SK-N-SH (cell line): ENCODE data around the gene APH1B. TPM values are rescaled to one million over a fixed set of nuclear protein-coding genes. Genes with fewer than 3 reads are reported as not detected.

Source experiments
- CTCF ChIA-PET: fragments of 300-600, 350-600 bp; formaldehyde crosslinking; extraction: SDS; loops from one replicate; lab custom pipeline; 2021; lab: Yijun Ruan, JAX
- POLR2A ChIA-PET: fragments of 350-600 bp; sonication (Branson Sonifier 250); formaldehyde crosslinking; extraction: SDS; loops from one replicate; lab custom pipeline; 2020; ENCODE audit warnings: antibody characterized with exemption, inconsistent platforms; lab: Yijun Ruan, JAX
- DNase-seq: peaks from one replicate; pipeline ENCODE4 v3.0.0; 2012
- H2AFZ ChIP-seq: fragments of 200-600 bp; sonication (generic); 2 replicates; pipeline ENCODE4 v1.8.1; 2016; ENCODE audit warnings: antibody characterized with exemption, mild to moderate bottlenecking, low read depth
- H3F3A ChIP-seq: fragments of 200-600 bp; sonication (generic); replicated peaks from 2 replicates; pipeline ENCODE3; 2016; ENCODE audit warnings: antibody characterized with exemption, mild to moderate bottlenecking; ENCODE audit not compliant: insufficient read depth
- H3K27ac ChIP-seq, 2 experiments: fragments of 200-500 bp in 1 of 2; fragments of 200-600 bp in 1 of 2; sonication (Bioruptor generic) in 1 of 2; sonication (generic), shearing (Covaris generic) in 1 of 2; 2 replicates each; pipeline versions ENCODE4 v1.5.1 to v1.6.1; 2014 to 2016; ENCODE audit warnings: low read depth in 2 of 2, inconsistent platforms in 1 of 2, low read length in 1 of 2, mild to moderate bottlenecking in 1 of 2, mixed read lengths in 1 of 2
- H3K27me3 ChIP-seq: fragments of 200-600 bp; sonication (generic), shearing (Covaris generic); 2 replicates; pipeline ENCODE4 v1.6.1; 2016; ENCODE audit warnings: mixed run types; ENCODE audit not compliant: insufficient read depth
- H3K36me3 ChIP-seq, 2 experiments: fragments of 200-500 bp in 1 of 2; fragments of 200-600 bp in 1 of 2; sonication (Bioruptor generic) in 1 of 2; sonication (generic) in 1 of 2; replicated peaks in 1 of 2; 2 replicates each; pipeline versions ENCODE3 to v1.5.1; 2014 to 2016; ENCODE audit warnings: low read length in 1 of 2, mild to moderate bottlenecking in 1 of 2; ENCODE audit not compliant: insufficient read depth in 2 of 2, control insufficient read depth in 1 of 2
- H3K4me1 ChIP-seq, 2 experiments: fragments of 200-500 bp in 1 of 2; fragments of 200-600 bp in 1 of 2; sonication (Bioruptor generic) in 1 of 2; sonication (generic), shearing (Covaris generic) in 1 of 2; 2 replicates each; pipeline versions ENCODE4 v1.5.1 to v1.6.1; 2014 to 2016; ENCODE audit warnings: low read depth in 1 of 2, low read length in 1 of 2, mixed run types in 1 of 2; ENCODE audit not compliant: insufficient read depth in 2 of 2, control insufficient read depth in 1 of 2
- H3K4me2 ChIP-seq: fragments of 200-600 bp; sonication (generic), shearing (Covaris generic); 2 replicates; pipeline ENCODE4 v1.6.1; 2017; ENCODE audit warnings: mixed run types
- H3K4me3 ChIP-seq, 2 experiments: fragments of 200-500 bp in 1 of 2; fragments of 200-600 bp in 1 of 2; sonication (Bioruptor generic) in 1 of 2; sonication (generic), shearing (Covaris generic) in 1 of 2; 2 replicates each; pipeline versions ENCODE4 v1.5.1 to v1.8.1; 2014 to 2016; ENCODE audit warnings: low read depth in 2 of 2, inconsistent platforms in 1 of 2, low read length in 1 of 2, mild to moderate bottlenecking in 1 of 2, mixed read lengths in 1 of 2, moderate library complexity in 1 of 2
- H3K79me2 ChIP-seq: fragments of 200-600 bp; sonication (generic); 2 replicates; pipeline ENCODE4 v1.8.1; 2017; ENCODE audit warnings: mild to moderate bottlenecking; ENCODE audit not compliant: insufficient read depth
- H3K9ac ChIP-seq: fragments of 200-600 bp; sonication (generic); 2 replicates; pipeline ENCODE4 v1.6.1; 2017; ENCODE audit warnings: mixed run types
- H3K9me2 ChIP-seq: fragments of 200-600 bp; sonication (generic); 2 replicates; pipeline ENCODE4 v1.6.1; 2017; ENCODE audit warnings: mixed run types
- H3K9me3 ChIP-seq: fragments of 200-600 bp; sonication (generic); 2 replicates; pipeline ENCODE4 v1.6.1; 2017; ENCODE audit warnings: mixed run types, mild to moderate bottlenecking, moderate library complexity
- H4K20me1 ChIP-seq: fragments of 200-600 bp; sonication (generic); 2 replicates; pipeline ENCODE4 v1.6.1; 2017; ENCODE audit warnings: mild to moderate bottlenecking, mixed run types; ENCODE audit not compliant: insufficient read depth
- CHD2 ChIP-seq: fragments of 150-350 bp; IDR thresholded peaks from 2 replicates; pipeline ENCODE4 v1.6.1; 2018; ENCODE audit warnings: low read length; ENCODE audit not compliant: partially characterized antibody
- CTCF ChIP-seq: fragments of 200-600 bp; sonication (generic); IDR thresholded peaks from 2 replicates; pipeline ENCODE4 v1.6.1; 2017; ENCODE audit warnings: antibody characterized with exemption, mild to moderate bottlenecking, moderate library complexity
- EP300 ChIP-seq, 2 experiments: IDR thresholded peaks; 2 replicates each; pipeline versions ENCODE4 v1.4.0 to v1.6.1; 2012; ENCODE audit warnings: borderline replicate concordance in 1 of 2, low read depth in 1 of 2, low read length in 1 of 2
- FOXJ3 ChIP-seq: sonication (generic); formaldehyde crosslinking; IDR thresholded peaks from 2 replicates; pipeline ENCODE4 v1.5.1; 2020; ENCODE audit warnings: mild to moderate bottlenecking, missing genetic modification reagents
- FOXM1 ChIP-seq: IDR thresholded peaks from 2 replicates; pipeline ENCODE4 v1.4.0; 2012; ENCODE audit warnings: low read depth, mild to moderate bottlenecking
- GABPA ChIP-seq: IDR thresholded peaks from 2 replicates; pipeline ENCODE4 v1.4.0; 2012; ENCODE audit warnings: low read depth, mild to moderate bottlenecking
- MAX ChIP-seq: IDR thresholded peaks from 2 replicates; pipeline ENCODE4 v1.4.0; 2012; ENCODE audit warnings: low read depth
- MEF2A ChIP-seq: IDR thresholded peaks from 2 replicates; pipeline ENCODE4 v1.4.0; 2012; ENCODE audit warnings: low read depth, borderline replicate concordance
- MXI1 ChIP-seq: IDR thresholded peaks from 2 replicates; pipeline ENCODE4 v1.6.1; 2012; ENCODE audit warnings: mild to moderate bottlenecking, low read depth, low read length, improper control_type of control experiment
- NFIC ChIP-seq: IDR thresholded peaks from 2 replicates; pipeline ENCODE4 v1.4.0; 2012; ENCODE audit warnings: borderline replicate concordance
- NRF1 ChIP-seq: IDR thresholded peaks from 2 replicates; pipeline ENCODE4 v1.6.1; 2012; ENCODE audit warnings: low read depth, mild to moderate bottlenecking, low read length
- POLR2AphosphoS5 ChIP-seq: IDR thresholded peaks from 2 replicates; pipeline ENCODE4 v1.6.1; 2012; ENCODE audit warnings: low read depth, low read length
- RAD21 ChIP-seq: IDR thresholded peaks from 2 replicates; pipeline ENCODE4 v1.6.1; 2012; ENCODE audit warnings: mild to moderate bottlenecking, low read length
- RCOR1 ChIP-seq: fragments of 150-350 bp; IDR thresholded peaks from 2 replicates; pipeline ENCODE4 v1.6.1; 2017; ENCODE audit warnings: antibody characterized with exemption, low read length
- RFX5 ChIP-seq: IDR thresholded peaks from 2 replicates; pipeline ENCODE4 v1.6.1; 2012; ENCODE audit warnings: mild to moderate bottlenecking, improper control_type of control experiment, low read length
- SIN3A ChIP-seq: IDR thresholded peaks from 2 replicates; pipeline ENCODE4 v1.6.1; 2012; ENCODE audit warnings: low read depth, mild to moderate bottlenecking, low read length, moderate library complexity, borderline replicate concordance
- TAF1 ChIP-seq: IDR thresholded peaks from 2 replicates; pipeline ENCODE4 v1.6.1; 2012; ENCODE audit warnings: low read depth, mild to moderate bottlenecking, low read length, moderate library complexity, borderline replicate concordance
- TCF12 ChIP-seq: IDR thresholded peaks from 2 replicates; pipeline ENCODE4 v1.4.0; 2012
- USF1 ChIP-seq: IDR thresholded peaks from 2 replicates; pipeline ENCODE4 v1.4.0; 2012; ENCODE audit warnings: low read depth, borderline replicate concordance
- YY1 ChIP-seq: IDR thresholded peaks from 2 replicates; pipeline ENCODE4 v1.4.0; 2012; ENCODE audit warnings: low read depth, mild to moderate bottlenecking
- WGBS: methylation state at CpG from one replicate; pipeline ENCODE4 v1.1.6; 2017; ENCODE audit warnings: low lambda C conversion rate; 5-methylcytosine and 5-hydroxymethylcytosine counted together
- polyA plus RNA-seq, 3 experiments: library from polyadenylated mRNA; depleted of rRNA; stranded (reverse); fragments of >200 nt; gene quantifications; 2 replicates each; pipeline ENCODE4 v1.2.3, GENCODE V29; 2012

The APH1B gene
- polyA plus RNA-seq, 1 of the 3 experiments (the other 2 are of a cell fraction) = 7.6 TPM

GRCh38 chr15:63353887-63354286 is 76.5 kb downstream of the APH1B start:
- ChIA-PET POLR2A (no interaction called here), CTCF (interaction anchor here (1.0 kb wide), 1 partner anchor 10 kb away, joined by 3 read pairs; no protein-coding TSS in a partner anchor)
- no peaks in the 10 kb centered on the region for H3K9me3 ChIP-seq
- TF ChIP-seq TAF1 (no peak), MXI1 (no peak), CTCF (no peak), RCOR1 (no peak), POLR2AphosphoS5 (no peak), CHD2 (no peak), NFIC (no peak), FOXJ3 (CRISPR knock-in tag) (no peak), NRF1 (no peak), MAX (no peak), SIN3A (no peak), GABPA (no peak)
- H3K4me1 ChIP-seq = peaks cover 0 to 8% of the 10 kb centered on the region in 2 experiments; a peak in 2 of 4 replicates
- no peaks in the 10 kb centered on the region for H4K20me1 ChIP-seq
- peaks cover 13% of the 10 kb centered on the region for H3F3A ChIP-seq
- 75% methylated on average over 5 of the region's 5 CpGs for WGBS
- H3K4me2 ChIP-seq = no peak overlapping the region
- no peak overlapping the region for H3K27ac ChIP-seq
- H3K36me3 ChIP-seq = no peaks in the 10 kb centered on the region
- no peak overlapping the region for H3K4me3 ChIP-seq
- H3K9ac ChIP-seq = no peak overlapping the region
- no peaks in the 10 kb centered on the region for H3K27me3 ChIP-seq
- H2AFZ ChIP-seq = no peak overlapping the region
- H3K79me2 ChIP-seq = no peaks in the 10 kb centered on the region
- DNase-seq = no peak
- H3K9me2 ChIP-seq = no peaks in the 10 kb centered on the region

GRCh38 chr15:63354821-63355650 is 77.6 kb downstream of the APH1B start:
- WGBS = 87% methylated on average over 20 of the region's 22 CpGs
- no peak overlapping the region for H3K4me2 ChIP-seq
- no peak for DNase-seq
- TF ChIP-seq YY1 = no peak
- no peak for TF ChIP-seq RCOR1
- TF ChIP-seq USF1 = no peak
- TF ChIP-seq EP300 (IDR thresholded peaks at IDR 0.05; ENCODE audit: borderline replicate concordance in 1 of 2, low read depth in 1 of 2, low read length in 1 of 2) = no peak
- no peak for TF ChIP-seq MAX
- TF ChIP-seq TCF12 = no peak
- no peak for TF ChIP-seq RFX5
- no peak for TF ChIP-seq CTCF
- TF ChIP-seq FOXJ3 (CRISPR knock-in tag) = no peak
- no peak for TF ChIP-seq FOXM1
- TF ChIP-seq MEF2A = no peak
- no peak for TF ChIP-seq RAD21
- no peak for TF ChIP-seq SIN3A
- no peak for TF ChIP-seq TAF1

More at GRCh38 chr15:63354821-63355650, 77.6 kb downstream of the APH1B start:
- Histone ChIP-seq H3K9ac (no peak overlapping the region), H3F3A (peaks cover 7% of the 10 kb centered on the region), H3K27ac (no peak overlapping the region), H3K9me2 (no peaks in the 10 kb centered on the region), H4K20me1 (no peaks in the 10 kb centered on the region), H2AFZ (no peak overlapping the region), H3K36me3 (no peaks in the 10 kb centered on the region), H3K9me3 (no peaks in the 10 kb centered on the region), H3K79me2 (no peaks in the 10 kb centered on the region), H3K27me3 (no peaks in the 10 kb centered on the region), H3K4me1 (no peaks in the 10 kb centered on the region), H3K4me3 (no peak overlapping the region)
- ChIA-PET POLR2A (no interaction called here), CTCF (interaction anchor here (0.6 kb wide), 1 partner anchor 14 kb away, joined by 3 read pairs; no protein-coding TSS in a partner anchor)
